Activated T-helper 17 cell treated with anti-CD3 and anti-CD28 coated beads, Interleukin-2, amount 50 U/mL, for 72 hours (primary cell): Measurements from ENCODE around the gene SH3BP2. TPM values are rescaled to one million over a fixed set of nuclear protein-coding genes. Genes with fewer than 3 reads are reported as not detected.

ENCODE experiments used
- ATAC-seq: fragments of 150-1000 bp; cut with Tn5 transposase; replicated peaks from 2 replicates; pipeline ENCODE4 v1.10.0; 2021; ENCODE audit warnings: mild to moderate bottlenecking, moderate library complexity
- H3K27ac Mint-ChIP-seq: one replicate; pipeline ENCODE4 v1.8.0; 2022; ENCODE audit warnings: mixed read lengths
- H3K27me3 Mint-ChIP-seq: one replicate; pipeline ENCODE4 v1.8.0; 2022; ENCODE audit warnings: mixed read lengths
- H3K36me3 Mint-ChIP-seq: one replicate; pipeline ENCODE4 v1.8.0; 2022; ENCODE audit warnings: low read depth, mild to moderate bottlenecking, mixed read lengths
- H3K4me1 Mint-ChIP-seq: one replicate; pipeline ENCODE4 v1.8.0; 2022; ENCODE audit warnings: mixed read lengths
- H3K4me3 Mint-ChIP-seq: one replicate; pipeline ENCODE4 v1.8.0; 2022; ENCODE audit warnings: mild to moderate bottlenecking, mixed read lengths
- H3K9me3 Mint-ChIP-seq: one replicate; pipeline ENCODE4 v1.8.0; 2022; ENCODE audit warnings: mixed read lengths
- total RNA-seq, 2 donors: library from RNA; stranded (reverse); gene quantifications; one replicate each; pipeline ENCODE4 v1.2.3, GENCODE V29; 2022

Gene SH3BP2, protein sequence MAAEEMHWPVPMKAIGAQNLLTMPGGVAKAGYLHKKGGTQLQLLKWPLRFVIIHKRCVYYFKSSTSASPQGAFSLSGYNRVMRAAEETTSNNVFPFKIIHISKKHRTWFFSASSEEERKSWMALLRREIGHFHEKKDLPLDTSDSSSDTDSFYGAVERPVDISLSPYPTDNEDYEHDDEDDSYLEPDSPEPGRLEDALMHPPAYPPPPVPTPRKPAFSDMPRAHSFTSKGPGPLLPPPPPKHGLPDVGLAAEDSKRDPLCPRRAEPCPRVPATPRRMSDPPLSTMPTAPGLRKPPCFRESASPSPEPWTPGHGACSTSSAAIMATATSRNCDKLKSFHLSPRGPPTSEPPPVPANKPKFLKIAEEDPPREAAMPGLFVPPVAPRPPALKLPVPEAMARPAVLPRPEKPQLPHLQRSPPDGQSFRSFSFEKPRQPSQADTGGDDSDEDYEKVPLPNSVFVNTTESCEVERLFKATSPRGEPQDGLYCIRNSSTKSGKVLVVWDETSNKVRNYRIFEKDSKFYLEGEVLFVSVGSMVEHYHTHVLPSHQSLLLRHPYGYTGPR
- 100 to 1,000 TPM in 1 of 2 donors, 10 to 100 TPM in 1; 83.5 to 122 TPM for total RNA-seq

DNA sequence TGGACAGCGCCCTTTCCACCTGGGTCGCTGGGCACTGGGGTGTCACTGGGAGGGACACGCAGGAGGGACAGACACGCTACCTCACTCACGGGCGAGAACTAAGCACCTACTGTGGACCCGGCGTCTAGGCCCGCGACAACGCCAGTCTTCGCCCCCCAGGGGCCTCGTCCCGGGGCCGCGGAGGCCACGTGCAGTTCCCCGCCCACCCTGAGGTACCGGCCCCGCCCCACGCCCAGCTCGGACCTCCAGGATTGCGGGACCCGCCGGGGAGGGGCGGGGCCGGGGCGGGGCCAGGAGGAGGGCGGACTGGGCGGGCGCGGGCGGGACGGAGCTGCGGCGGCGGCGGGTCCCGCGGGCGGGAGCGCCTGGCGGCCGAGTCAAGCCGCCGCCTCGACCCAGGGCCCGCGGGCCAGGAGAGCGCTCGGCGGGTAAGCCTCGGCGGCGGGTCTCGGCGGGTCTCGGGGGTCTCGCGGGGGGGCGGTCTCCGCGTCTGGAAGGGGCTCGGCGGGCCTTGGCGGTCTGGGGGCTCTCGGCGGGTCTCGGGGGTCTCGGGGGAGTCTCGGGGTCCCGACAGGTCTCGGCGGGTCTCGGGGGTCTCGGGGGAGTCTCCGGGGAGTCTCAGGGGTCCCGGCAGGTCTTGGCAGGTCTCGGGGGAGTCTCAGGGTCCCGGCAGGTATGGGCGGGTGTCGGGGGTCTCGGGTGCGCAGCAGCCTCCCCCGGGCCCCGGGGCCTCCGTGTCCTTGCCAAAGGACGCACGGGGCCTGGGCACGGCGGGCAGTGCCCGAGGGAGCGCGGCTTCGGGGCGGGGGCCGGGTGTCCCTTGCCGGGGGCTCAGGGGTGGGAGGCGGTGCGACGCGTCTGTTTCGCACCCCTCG, at the start of gene SH3BP2:
SH3BP2 (plus strand) TSS at position 375 of the 875 bp plus-strand sequence. CDS start 27,533 bp downstream, outside the sequence.
- Mint-ChIP-seq H3K27ac (peak within 1 kb of the TSS; percentile 89), H3K4me1 (peaks cover 8% of the 10 kb centered on the region), H3K4me3 (peak within 1 kb of the TSS; percentile 81)

DNA sequence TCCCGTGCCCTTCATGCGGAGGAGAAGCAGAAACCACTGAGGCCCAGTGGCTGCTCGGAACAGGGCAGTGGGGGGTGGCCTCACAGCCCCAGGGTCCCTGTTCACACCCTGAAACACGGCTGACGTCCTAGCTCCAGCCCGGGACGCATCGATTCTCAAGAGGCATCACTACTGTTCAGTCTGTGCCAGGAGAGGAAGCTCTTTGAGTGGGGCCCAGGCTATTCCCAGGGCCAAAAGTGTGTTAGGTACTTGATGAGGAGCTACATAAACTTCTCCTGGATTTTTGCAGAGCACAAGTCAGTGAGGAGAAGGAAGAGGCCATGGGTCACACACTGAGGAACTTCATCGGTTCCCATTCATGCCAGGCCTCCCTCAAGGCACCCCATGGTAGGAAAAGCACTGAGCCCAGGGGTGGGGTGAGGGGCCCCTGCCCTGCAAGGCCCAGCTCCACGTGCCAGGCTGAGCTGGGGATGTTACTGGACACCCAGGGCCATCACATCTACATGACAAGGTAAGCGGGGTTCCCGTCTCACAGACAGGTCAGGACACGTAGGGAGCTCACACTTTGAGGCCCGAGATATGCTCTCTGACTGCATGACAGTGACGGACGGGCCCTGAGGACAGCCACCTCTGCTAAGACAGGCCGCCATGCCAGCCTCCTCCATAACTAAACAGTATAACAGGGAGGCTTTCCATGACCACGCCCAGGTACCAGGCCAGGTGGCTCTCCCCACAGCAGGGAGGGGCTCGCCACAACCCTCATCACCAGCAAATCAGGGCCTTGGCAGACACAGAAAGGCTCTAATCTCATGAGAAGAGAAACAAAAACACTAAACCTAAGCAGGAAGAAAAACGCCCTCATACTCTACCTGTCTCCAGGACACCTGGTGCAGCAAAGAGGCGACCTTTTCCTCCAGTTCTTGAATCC, 49.1 kb upstream of the SH3BP2 start:
- peaks cover 93% of the 10 kb centered on the region for H3K36me3 Mint-ChIP-seq
- H3K27me3 Mint-ChIP-seq, result no peaks in the 10 kb centered on the region
- peaks cover 25% of the 10 kb centered on the region for H3K4me1 Mint-ChIP-seq
- ATAC-seq, result no peak
- peak overlapping the region; percentile 92 for H3K27ac Mint-ChIP-seq
- H3K4me3 Mint-ChIP-seq, result peak overlapping the region; percentile 84
- no peaks in the 10 kb centered on the region for H3K9me3 Mint-ChIP-seq

More for the DNA sequence above, at the start of gene SH3BP2:
- no peaks in the 10 kb centered on the region for H3K27me3 Mint-ChIP-seq
- no peaks in the 10 kb centered on the region for H3K9me3 Mint-ChIP-seq
- ATAC-seq, result peak; percentile 61
- H3K36me3 Mint-ChIP-seq, result peaks cover 28% of the 10 kb centered on the region

DNA sequence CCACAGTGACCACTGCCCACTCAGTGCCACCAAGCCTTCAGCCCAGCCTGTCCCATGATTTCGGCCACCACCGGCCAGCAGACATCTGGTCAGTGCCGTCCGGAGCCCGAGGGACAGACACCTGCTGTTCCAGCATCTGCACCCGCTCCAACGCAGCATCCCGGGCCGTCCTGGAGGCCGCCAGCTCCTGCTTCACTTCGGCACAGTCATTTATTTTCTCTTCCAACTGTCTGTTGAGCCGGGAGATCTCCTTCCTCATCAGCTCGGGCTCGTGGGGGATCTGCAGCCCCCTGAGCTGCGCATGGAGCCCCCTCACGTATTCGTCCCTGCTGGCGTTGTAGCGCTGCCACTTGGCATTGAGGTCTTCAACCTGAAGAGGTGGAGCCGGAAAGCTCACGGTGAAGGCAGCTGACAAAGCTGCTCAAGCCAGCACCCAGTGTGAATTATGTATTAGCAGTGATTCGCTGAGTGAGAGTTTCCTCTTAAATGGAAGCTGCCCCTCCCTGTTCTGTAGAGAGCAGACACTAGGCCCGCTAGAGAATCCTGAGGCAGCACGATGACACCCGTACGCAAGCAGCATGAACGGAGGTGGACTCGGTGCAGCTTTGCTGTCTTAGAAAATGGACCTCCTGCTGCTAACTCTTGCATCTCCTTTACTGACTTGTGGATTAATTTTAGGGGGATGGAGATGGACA, 48.2 kb upstream of the SH3BP2 start:
- peak overlapping the region; percentile 84 for H3K4me3 Mint-ChIP-seq
- H3K36me3 Mint-ChIP-seq, result peaks cover 98% of the 10 kb centered on the region
- peaks cover 25% of the 10 kb centered on the region for H3K4me1 Mint-ChIP-seq
- H3K27ac Mint-ChIP-seq, result peak overlapping the region; percentile 92
- no peaks in the 10 kb centered on the region for H3K27me3 Mint-ChIP-seq
- no peaks in the 10 kb centered on the region for H3K9me3 Mint-ChIP-seq
- ATAC-seq, result no peak

DNA sequence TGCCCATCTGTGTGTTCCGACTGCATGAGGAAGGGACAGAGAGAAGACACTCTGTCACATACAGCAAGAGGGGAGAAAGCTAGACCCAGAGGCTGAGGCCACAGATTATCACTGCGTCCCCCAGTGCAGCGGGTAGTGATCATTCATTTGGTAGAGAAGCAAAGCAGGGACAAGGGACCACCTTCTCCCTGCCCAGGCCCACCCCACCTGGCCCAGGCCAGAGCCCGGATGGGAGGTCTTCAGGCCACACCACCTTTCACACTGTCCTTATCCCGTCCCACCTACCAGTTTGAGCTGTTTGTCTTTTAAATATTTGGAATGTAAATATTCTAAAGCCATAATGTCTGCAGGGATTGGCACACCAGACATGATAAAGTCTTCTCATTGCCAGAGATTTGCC, 47.4 kb upstream of the SH3BP2 start:
- peaks cover 98% of the 10 kb centered on the region for H3K36me3 Mint-ChIP-seq
- peak overlapping the region; percentile 92 for H3K27ac Mint-ChIP-seq
- H3K4me3 Mint-ChIP-seq, result peak overlapping the region; percentile 84
- peaks cover 25% of the 10 kb centered on the region for H3K4me1 Mint-ChIP-seq
- H3K27me3 Mint-ChIP-seq, result no peaks in the 10 kb centered on the region
- no peaks in the 10 kb centered on the region for H3K9me3 Mint-ChIP-seq
- no peak for ATAC-seq

DNA sequence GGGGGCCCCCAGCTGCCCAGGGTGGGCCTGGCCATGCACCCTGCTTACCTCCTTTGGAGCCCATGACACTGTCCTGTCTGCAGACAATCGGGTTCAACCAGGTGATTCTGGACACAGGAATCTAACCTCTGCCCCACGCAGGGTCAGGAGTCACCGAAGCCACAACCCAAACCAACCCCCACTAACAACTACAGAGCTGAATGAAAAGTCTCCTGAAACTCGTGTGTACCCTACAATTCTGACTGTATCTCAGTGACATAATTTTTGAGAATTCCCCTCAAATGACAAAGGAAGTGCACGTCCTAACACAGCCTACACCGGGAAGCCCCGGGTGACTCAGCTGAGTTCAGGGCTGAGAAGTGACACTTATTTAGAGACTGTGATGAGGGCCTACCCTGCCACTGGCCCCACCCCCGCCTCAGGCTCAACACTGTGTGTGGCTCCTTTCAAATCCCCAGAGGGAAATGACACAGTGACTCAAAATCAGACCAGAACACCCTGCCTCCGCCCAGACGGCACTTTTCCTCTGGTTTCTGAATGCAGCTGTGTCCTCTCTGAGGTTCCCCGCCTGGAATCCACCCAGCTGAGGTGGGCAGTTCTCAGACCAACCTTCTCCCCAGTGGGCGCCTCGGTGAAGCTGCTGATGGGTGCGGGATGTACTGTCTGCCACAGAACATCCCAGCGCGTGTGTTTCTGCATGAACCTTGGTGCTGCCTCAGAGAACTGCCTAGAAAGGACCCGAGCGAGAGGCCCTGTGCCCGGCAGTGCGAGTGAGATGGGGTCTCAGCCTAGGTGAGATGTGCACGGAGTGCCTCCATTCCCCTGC, 46.7 kb upstream of the SH3BP2 start:
- ATAC-seq, result peak; percentile 96
- no peaks in the 10 kb centered on the region for H3K27me3 Mint-ChIP-seq
- H3K27ac Mint-ChIP-seq, result peak overlapping the region; percentile 92
- H3K36me3 Mint-ChIP-seq, result peaks cover 98% of the 10 kb centered on the region
- H3K9me3 Mint-ChIP-seq, result no peaks in the 10 kb centered on the region
- H3K4me3 Mint-ChIP-seq, result peak overlapping the region; percentile 84
- H3K4me1 Mint-ChIP-seq, result peaks cover 25% of the 10 kb centered on the region

DNA sequence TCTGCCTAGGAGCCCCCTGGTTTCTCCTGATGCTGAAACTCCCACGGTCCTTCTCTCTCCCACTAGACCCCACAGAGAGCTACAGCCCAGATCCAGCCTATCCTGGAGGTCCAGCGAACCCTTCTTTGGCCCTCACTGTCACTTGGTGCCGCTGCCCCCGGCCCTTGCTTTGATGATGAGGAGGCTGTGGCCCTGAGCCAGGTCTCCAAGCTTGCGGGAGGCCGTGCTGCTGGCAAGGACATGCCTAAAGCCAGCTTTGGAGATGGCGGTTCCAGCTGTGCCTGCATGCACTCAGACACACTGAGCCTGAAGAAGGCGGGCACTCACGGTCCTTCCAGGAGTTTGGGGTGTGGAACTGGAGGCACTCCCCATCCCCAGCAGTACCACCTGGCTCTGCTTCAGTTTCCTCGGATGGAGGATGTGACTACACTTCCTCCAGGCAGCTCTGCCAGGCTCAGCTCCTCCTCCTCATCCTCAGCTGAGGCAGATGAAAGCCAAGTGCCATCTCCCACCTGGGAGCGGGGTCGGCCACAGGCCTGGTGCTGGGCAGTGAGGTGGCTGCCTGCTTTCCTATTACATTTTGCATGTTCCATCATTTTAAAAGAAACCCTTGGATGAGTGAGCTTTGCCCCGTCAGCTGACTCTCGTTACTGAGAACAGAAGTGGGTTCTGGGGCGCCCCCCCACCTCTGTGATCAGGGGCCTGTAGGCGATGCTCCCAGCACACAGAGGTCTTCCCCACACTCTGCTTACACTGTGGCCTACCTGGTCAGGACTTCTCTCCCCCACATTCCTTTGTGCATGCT, 45.8 kb upstream of the SH3BP2 start:
- H3K9me3 Mint-ChIP-seq, result no peaks in the 10 kb centered on the region
- peaks cover 98% of the 10 kb centered on the region for H3K36me3 Mint-ChIP-seq
- no peak for ATAC-seq
- H3K4me1 Mint-ChIP-seq, result peaks cover 25% of the 10 kb centered on the region
- peak overlapping the region; percentile 92 for H3K27ac Mint-ChIP-seq
- H3K4me3 Mint-ChIP-seq, result peak overlapping the region; percentile 84
- H3K27me3 Mint-ChIP-seq, result no peaks in the 10 kb centered on the region

DNA sequence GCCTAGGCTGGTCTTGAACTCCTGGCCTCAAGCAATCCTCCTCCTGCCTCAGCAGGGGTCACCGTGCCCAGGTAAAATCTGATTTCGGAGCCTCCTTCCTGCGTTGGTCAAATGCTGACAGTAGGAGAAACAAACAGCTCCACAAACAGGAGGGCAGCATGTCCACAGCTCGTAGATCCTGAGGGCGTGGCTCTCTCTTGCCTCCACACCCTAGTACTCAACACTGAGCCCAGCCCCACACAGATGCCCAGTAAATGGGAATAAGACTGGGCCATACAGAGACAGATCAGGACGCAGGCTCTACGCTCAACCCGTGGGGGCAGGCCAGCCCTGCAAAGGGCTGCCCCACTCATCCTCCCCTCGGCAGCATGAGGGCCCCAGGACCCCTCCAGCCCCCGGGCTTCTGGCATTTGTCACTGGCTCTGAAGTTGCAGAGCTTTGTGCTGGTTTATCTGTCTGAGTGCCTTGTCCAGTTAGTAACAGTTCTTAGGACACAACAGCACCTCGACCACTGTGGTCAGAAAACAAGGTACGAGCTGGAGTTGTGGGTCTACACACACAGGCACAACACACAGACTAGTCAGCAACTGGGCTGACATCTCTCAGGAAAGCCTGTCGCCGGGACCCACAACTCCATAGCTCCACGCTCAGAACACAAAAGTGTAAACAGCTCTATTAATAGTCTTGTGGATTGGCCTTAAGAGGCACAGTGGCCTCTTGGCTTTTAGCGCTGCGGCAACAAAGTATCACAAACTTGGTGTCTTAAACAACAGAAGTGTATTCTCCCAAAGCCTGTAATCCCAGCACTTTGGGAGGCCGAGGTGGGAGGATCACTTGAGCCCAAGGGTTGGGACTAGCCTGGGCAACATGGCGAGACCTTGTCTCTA, 41.9 kb upstream of the SH3BP2 start:
- Mint-ChIP-seq H3K27me3 (no peaks in the 10 kb centered on the region), H3K4me3 (peak overlapping the region; percentile 32), H3K27ac (no peak overlapping the region), H3K36me3 (peaks cover 93% of the 10 kb centered on the region), H3K9me3 (no peaks in the 10 kb centered on the region), H3K4me1 (peaks cover 34% of the 10 kb centered on the region)
- ATAC-seq, result no peak

DNA sequence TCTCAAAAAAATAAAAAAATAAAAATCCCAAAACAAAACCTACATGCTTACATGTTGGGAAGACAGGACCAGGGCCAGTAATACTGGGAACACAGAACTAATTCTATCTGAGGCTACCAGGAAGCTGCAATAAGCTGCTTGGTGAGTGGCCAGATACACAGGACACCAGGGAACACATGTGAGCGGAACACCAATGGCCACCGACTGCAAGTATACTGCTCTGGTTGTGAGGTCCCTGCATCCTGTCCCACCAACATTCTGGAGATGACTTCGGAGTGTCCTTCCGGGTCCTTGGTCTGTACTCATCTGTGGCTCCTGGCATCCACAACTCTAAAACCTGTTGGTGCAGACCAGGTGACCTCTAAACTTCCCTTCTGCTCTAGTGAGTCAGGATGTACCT, 39.4 kb upstream of the SH3BP2 start:
- Mint-ChIP-seq H3K4me1 (peaks cover 19% of the 10 kb centered on the region), H3K4me3 (peak overlapping the region; percentile 89), H3K27ac (peak overlapping the region; percentile 50), H3K36me3 (peaks cover 68% of the 10 kb centered on the region), H3K27me3 (no peaks in the 10 kb centered on the region), H3K9me3 (no peaks in the 10 kb centered on the region)
- ATAC-seq, result no peak

DNA sequence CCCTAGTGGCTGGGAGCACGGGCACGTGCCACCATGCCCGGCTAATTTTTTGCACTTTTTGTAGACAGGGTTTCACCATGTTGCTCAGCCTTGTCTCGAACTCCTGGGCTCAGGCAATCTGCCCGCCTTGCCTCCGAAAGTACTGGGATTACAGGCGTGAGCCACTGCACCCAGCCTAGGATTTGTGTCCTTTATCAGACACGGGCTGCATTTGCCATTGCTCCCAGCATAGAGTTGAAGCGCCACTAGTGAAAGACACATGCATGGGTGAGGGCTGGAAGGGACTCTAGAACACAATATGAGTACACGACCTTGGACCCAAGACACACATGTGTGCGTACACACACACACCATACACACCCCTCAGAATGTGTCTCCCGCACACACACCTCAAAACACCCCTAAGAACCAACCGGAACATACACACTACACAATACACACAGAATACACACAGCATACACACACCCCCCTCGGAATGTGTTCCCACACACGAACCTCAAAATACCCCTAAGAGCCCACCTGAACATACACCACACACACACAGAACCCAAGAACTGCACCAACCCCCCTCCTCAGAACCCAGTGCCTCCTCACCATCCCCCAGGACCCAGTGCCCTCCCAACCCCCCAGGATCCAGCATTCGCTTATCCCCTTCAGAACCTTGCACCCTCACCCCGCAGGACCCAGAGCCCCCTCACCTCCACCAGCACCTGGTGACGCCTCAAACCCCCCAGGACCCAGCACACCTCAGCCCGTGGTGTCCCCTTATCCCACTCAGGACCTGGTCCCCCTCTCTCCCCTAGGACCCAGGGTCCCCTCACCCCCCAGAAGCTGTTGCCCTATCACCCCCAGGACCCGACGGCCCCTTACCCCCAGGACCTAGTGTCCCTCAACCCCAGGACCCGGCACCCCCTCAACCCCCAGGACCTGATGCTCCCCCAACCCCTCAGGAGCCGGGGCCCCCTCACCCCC, 37.8 kb upstream of the SH3BP2 start:
- H3K4me1 Mint-ChIP-seq, result peaks cover 19% of the 10 kb centered on the region
- H3K27me3 Mint-ChIP-seq, result no peaks in the 10 kb centered on the region
- H3K4me3 Mint-ChIP-seq, result peak overlapping the region; percentile 89
- peaks cover 53% of the 10 kb centered on the region for H3K36me3 Mint-ChIP-seq
- H3K9me3 Mint-ChIP-seq, result no peaks in the 10 kb centered on the region
- peak overlapping the region; percentile 89 for H3K27ac Mint-ChIP-seq
- no peak for ATAC-seq

DNA sequence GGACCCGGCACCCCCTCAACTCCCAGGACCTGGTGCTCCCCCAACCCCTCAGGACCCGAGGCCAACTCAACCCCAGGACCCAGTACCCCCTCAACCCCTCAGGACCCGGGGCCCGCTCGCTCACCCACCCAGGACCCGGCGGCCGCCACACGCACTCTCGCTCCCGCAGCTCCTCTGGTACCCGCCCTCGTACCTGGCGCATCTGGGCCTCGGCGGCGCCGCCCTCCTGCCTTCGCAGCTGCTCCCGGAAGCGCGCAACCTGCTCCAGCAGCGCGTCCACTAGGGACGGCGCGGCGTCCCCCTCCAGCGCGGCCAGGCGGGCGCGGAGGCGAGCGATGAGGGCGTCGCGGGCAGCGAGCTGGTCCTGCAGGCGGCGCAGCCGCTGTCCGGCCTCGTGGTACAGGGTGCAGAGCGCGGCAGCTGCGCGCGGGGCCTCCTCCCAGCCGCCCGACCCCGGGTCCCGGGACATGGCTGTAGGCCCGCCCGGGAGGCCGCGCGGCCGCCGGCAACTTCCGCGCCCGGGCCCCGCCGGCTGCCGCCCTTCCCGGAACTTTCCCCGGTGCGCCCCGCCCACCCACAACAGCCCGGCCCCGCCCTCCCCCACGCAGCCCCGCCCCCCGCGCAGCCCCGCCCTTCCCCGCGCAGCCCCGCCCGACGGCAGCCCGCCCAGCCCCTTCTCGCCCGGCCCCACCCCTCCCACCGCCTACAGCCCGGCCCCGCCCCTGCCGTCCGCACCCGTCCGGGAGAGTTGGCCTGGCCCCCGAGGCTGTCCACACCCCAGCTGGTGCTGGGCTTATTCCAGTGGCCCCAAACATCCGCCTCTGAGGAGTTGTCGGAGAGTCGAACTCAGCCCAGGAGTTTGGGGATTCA, 36.8 kb upstream of the SH3BP2 start, which contains the start of gene TNIP2:
TNIP2 (minus strand) TSS at position 516 of the 870 bp plus-strand sequence; CDS start at position 469, 47 bp downstream.
- H3K4me1 Mint-ChIP-seq, result peaks cover 19% of the 10 kb centered on the region
- H3K27me3 Mint-ChIP-seq, result no peaks in the 10 kb centered on the region
- peak within 1 kb of the TSS; percentile 89 for H3K27ac Mint-ChIP-seq
- peak; percentile 86 for ATAC-seq
- H3K9me3 Mint-ChIP-seq, result no peaks in the 10 kb centered on the region
- H3K4me3 Mint-ChIP-seq, result peak within 1 kb of the TSS; percentile 89
- H3K36me3 Mint-ChIP-seq, result peaks cover 44% of the 10 kb centered on the region
